KMS-11 (cell line): ENCODE measurements around the gene SND1.

Experiments
- H2AFZ ChIP-seq: fragments of 200-600 bp; sonication (generic); 2 replicates; pipeline ENCODE4 v1.6.1; 2016; ENCODE audit warnings: antibody characterized with exemption, mixed run types, low read depth
- H3K27ac ChIP-seq: fragments of 200-600 bp; sonication (generic); 2 replicates; pipeline ENCODE4 v1.6.1; 2016; ENCODE audit warnings: mild to moderate bottlenecking, mixed run types
- H3K27me3 ChIP-seq: fragments of 200-600 bp; sonication (generic); 2 replicates; pipeline ENCODE4 v1.6.1; 2017; ENCODE audit warnings: mild to moderate bottlenecking, low read depth, mixed run types, moderate library complexity; ENCODE audit not compliant: insufficient read depth
- H3K36me3 ChIP-seq: fragments of 200-600 bp; sonication (generic); 2 replicates; pipeline ENCODE4 v1.6.1; 2017; ENCODE audit warnings: mild to moderate bottlenecking, mixed run types; ENCODE audit not compliant: insufficient read depth
- H3K4me1 ChIP-seq: fragments of 200-600 bp; sonication (generic); 2 replicates; pipeline ENCODE4 v1.6.1; 2016; ENCODE audit warnings: mild to moderate bottlenecking, low read depth, mixed run types; ENCODE audit not compliant: poor library complexity, severe bottlenecking
- H3K4me2 ChIP-seq: fragments of 200-600 bp; sonication (generic); 2 replicates; pipeline ENCODE4 v1.7.0; 2016; ENCODE audit warnings: mild to moderate bottlenecking, mixed run types
- H3K4me3 ChIP-seq: fragments of 200-600 bp; sonication (generic); IDR thresholded peaks from 2 replicates; pipeline ENCODE4 v1.6.1; 2017; ENCODE audit warnings: low read depth, low read length, mixed read lengths; ENCODE audit not compliant: insufficient read depth
- H3K79me2 ChIP-seq: fragments of 200-600 bp; sonication (generic); 2 replicates; pipeline ENCODE4 v1.6.1; 2016; ENCODE audit warnings: low read depth, mixed run types; ENCODE audit not compliant: insufficient read depth
- H3K9ac ChIP-seq: fragments of 200-600 bp; sonication (generic); 2 replicates; pipeline ENCODE4 v1.6.1; 2016; ENCODE audit warnings: mild to moderate bottlenecking, mixed run types
- H4K20me1 ChIP-seq: fragments of 200-600 bp; sonication (generic); 2 replicates; pipeline ENCODE4 v1.6.1; 2016; ENCODE audit warnings: mild to moderate bottlenecking, mixed run types; ENCODE audit not compliant: insufficient read depth
- CTCF ChIP-seq: fragments of 200-600 bp; sonication (generic); conservative IDR thresholded peaks from 2 replicates; pipeline ENCODE4 v1.6.1; 2017; ENCODE audit warnings: low read depth, mild to moderate bottlenecking, antibody characterized with exemption, low read length, moderate library complexity, mixed read lengths

Gene SND1

GRCh38 chr7:127653396-127653795 lies 1.4 kb downstream of the SND1 start:
- no peaks in the 10 kb centered on the region for H3K27me3 ChIP-seq
- H3K36me3 ChIP-seq = no peaks in the 10 kb centered on the region
- peak overlapping the region; percentile 94; the same call in 1 of the 2 replicates for H3K9ac ChIP-seq
- peak overlapping the region; percentile 91 for H3K4me2 ChIP-seq
- no peak overlapping the region for H3K4me3 ChIP-seq
- TF ChIP-seq CTCF = no peak
- peaks cover 27% of the 10 kb centered on the region for H3K4me1 ChIP-seq
- H4K20me1 ChIP-seq = peaks cover 32% of the 10 kb centered on the region
- H3K27ac ChIP-seq = no peak overlapping the region; the same call in 1 of the 2 replicates
- no peak overlapping the region for H2AFZ ChIP-seq
- peaks cover 64% of the 10 kb centered on the region for H3K79me2 ChIP-seq

DNA sequence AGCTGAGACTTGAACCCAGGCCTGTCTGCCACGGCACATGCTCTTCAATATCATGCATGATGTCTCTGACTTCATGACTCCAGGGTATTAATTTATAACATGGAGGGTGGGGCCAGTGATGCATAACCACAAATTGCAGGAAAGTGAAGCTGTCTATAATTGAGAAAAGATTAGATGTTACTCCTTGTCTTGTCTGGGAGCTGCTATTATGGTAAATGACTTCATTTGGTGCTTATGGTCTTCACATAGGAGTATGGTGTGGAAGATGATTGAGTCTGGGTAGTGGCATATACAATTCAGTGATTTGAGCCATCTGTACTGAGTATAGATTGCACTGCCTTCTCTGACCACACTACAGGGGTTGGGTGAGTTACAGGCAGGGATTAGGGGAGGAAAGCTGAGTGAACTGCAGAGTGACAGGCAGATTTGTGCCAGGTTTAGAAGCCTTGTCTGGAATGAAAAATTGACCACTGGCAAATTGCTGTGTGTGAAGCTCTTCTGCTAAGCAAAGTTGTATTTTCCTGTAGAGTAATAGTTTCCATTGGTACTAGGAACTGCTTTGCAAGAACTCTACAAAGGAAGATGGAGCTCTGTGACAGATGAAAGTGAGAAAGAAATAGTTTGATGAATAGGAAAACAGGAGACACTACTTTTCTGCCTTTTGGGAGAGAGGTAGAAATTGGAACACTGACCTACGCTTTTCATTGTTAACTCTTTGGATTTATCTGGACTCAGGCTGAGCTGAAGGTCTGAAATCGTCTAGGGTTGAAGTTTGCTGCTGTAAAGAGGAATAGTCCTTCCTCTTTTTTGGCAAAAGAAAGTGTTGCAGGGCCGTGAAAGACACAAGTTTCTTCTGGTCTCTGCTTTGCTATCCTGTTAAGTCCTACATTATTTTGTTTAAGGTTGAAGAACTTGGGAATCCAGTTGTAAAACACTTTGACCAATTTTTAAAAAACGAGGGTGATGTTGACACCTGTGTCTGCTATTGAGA lies 2.7 kb downstream of the SND1 start:
- Histone ChIP-seq H3K36me3 (peaks cover 4% of the 10 kb centered on the region; the same call in 1 of the 2 replicates), H3K9ac (no peak overlapping the region), H3K4me3 (no peak overlapping the region), H3K4me1 (peaks cover 27% of the 10 kb centered on the region), H3K79me2 (peaks cover 77% of the 10 kb centered on the region), H4K20me1 (peaks cover 44% of the 10 kb centered on the region), H2AFZ (no peak overlapping the region), H3K27me3 (no peaks in the 10 kb centered on the region), H3K4me2 (peak overlapping the region; percentile 91), H3K27ac (no peak overlapping the region)
- TF ChIP-seq CTCF = no peak

- peaks cover 4% of the 10 kb centered on the region; the same call in 1 of the 2 replicates for H3K36me3 ChIP-seq
- peaks cover 27% of the 10 kb centered on the region for H3K4me1 ChIP-seq
- H4K20me1 ChIP-seq = peaks cover 54% of the 10 kb centered on the region
- no peak overlapping the region for H3K9ac ChIP-seq
- H3K4me2 ChIP-seq = no peak overlapping the region; the same call in 1 of the 2 replicates
- no peak overlapping the region for H2AFZ ChIP-seq
- H3K27ac ChIP-seq = no peak overlapping the region
- H3K79me2 ChIP-seq = peaks cover 87% of the 10 kb centered on the region
- H3K4me3 ChIP-seq = no peak overlapping the region
- H3K27me3 ChIP-seq = no peaks in the 10 kb centered on the region
- TF ChIP-seq CTCF = no peak
Observed at GRCh38 chr7:127655720-127656119, 3.7 kb downstream of the SND1 start.

DNA sequence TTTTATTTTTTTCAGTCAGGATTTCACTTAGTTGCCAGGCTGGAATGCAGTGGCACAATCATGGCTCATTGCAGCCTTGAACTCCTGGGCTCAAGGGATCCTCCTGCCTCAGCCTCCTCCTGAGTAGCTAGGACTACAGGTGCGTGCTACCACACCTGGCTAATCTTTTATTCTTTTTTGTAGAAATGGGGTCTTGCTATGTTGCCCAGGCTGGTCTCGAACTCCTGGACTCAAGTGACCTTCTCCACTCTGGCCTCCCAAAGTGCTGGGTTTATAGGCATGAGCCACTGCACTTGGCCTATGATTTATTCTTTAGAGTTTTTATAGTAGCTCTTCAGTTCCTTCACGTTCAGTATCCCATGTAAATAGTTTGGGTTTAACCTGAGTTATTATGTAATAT lies 5.5 kb downstream of the SND1 start:
- Histone ChIP-seq H3K79me2 (peaks cover 100% of the 10 kb centered on the region), H3K27me3 (no peaks in the 10 kb centered on the region), H2AFZ (no peak overlapping the region), H3K36me3 (peaks cover 4% of the 10 kb centered on the region; the same call in 1 of the 2 replicates), H3K27ac (no peak overlapping the region), H4K20me1 (peaks cover 60% of the 10 kb centered on the region), H3K4me2 (no peak overlapping the region), H3K4me3 (no peak overlapping the region), H3K9ac (no peak overlapping the region), H3K4me1 (peaks cover 27% of the 10 kb centered on the region)
- TF ChIP-seq CTCF = no peak
